Nephron progenitor cell (in vitro differentiated cells): ENCODE measurements around the gene CARD18.

Source experiments
- DNase-seq: peaks from one replicate; pipeline ENCODE4 v3.0.0; 2021
- H3K27ac Mint-ChIP-seq: 2 replicates; pipeline ENCODE4 v1.8.0; 2021; ENCODE audit warnings: mild to moderate bottlenecking, moderate library complexity, mixed read lengths
- H3K27me3 Mint-ChIP-seq: 2 replicates; pipeline ENCODE4 v1.8.0; 2021; ENCODE audit warnings: mild to moderate bottlenecking, low read depth, mixed read lengths; ENCODE audit not compliant: poor library complexity
- H3K36me3 Mint-ChIP-seq: 2 replicates; pipeline ENCODE4 v1.8.0; 2021; ENCODE audit warnings: low read depth, mixed read lengths
- H3K4me1 Mint-ChIP-seq: 2 replicates; pipeline ENCODE4 v1.8.0; 2021; ENCODE audit warnings: mixed read lengths
- H3K4me3 Mint-ChIP-seq: 2 replicates; pipeline ENCODE4 v1.8.0; 2021; ENCODE audit warnings: mild to moderate bottlenecking, moderate library complexity, mixed read lengths
- H3K9me3 Mint-ChIP-seq: 2 replicates; pipeline ENCODE4 v1.8.0; 2021; ENCODE audit warnings: mild to moderate bottlenecking, moderate library complexity, mixed read lengths
- TF ChIP-seq, protein P1 (sequence below): fragments of 200-600 bp; sonication (generic); IDR thresholded peaks from 2 replicates; pipeline ENCODE4 v1.5.0; 2021; ENCODE audit warnings: antibody characterized with exemption

The CARD18 gene

DNA sequence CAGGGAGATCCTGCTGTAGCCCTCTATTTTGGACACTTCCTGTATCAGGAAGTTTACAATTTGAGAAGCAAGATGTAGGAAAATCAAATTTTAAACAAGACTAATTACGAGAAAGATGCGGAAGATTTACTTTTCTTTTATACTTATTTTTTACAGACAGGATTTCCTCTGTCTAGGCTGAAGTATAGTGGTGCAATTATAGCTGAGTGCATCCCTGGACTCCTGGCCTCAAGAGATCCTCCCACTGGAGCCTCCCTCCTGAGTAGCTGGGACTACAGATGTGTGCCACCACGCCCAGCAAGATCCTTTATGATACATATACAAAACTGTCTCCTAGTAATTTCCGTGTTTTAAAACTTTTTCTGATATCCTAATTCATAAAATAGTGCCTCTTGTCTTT is 17.2 kb upstream of the CARD18 start:
- Mint-ChIP-seq H3K4me3 (no peak overlapping the region), H3K36me3 (no peaks in the 10 kb centered on the region), H3K9me3 (peaks cover 3% of the 10 kb centered on the region), H3K4me1 (no peaks in the 10 kb centered on the region), H3K27ac (no peak overlapping the region), H3K27me3 (peaks cover 2% of the 10 kb centered on the region)
- DNase-seq = no peak
- TF ChIP-seq, protein P1, sequence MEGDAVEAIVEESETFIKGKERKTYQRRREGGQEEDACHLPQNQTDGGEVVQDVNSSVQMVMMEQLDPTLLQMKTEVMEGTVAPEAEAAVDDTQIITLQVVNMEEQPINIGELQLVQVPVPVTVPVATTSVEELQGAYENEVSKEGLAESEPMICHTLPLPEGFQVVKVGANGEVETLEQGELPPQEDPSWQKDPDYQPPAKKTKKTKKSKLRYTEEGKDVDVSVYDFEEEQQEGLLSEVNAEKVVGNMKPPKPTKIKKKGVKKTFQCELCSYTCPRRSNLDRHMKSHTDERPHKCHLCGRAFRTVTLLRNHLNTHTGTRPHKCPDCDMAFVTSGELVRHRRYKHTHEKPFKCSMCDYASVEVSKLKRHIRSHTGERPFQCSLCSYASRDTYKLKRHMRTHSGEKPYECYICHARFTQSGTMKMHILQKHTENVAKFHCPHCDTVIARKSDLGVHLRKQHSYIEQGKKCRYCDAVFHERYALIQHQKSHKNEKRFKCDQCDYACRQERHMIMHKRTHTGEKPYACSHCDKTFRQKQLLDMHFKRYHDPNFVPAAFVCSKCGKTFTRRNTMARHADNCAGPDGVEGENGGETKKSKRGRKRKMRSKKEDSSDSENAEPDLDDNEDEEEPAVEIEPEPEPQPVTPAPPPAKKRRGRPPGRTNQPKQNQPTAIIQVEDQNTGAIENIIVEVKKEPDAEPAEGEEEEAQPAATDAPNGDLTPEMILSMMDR = no peak

DNA sequence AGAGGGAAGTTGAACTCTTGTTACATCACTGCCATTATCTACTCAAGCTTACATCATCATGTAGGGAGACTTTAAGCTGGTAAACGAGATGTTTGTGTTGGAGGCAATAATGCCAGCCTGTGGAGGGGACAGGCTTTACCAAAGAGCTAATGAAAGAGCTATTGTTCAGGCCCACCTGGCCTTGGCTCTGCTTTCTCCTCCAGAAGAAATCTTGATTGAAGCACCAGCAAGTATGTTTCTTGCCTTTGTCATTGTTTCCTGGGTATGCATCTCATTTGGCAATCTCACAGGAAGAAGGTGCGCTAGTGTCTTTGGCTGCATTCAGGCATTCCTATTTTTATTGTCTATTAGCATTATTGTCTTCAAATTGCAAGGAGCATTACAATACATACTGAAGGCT is 16.7 kb upstream of the CARD18 start:
- no peak overlapping the region for H3K27ac Mint-ChIP-seq
- DNase-seq = no peak
- TF ChIP-seq, protein P1 = no peak

DNA sequence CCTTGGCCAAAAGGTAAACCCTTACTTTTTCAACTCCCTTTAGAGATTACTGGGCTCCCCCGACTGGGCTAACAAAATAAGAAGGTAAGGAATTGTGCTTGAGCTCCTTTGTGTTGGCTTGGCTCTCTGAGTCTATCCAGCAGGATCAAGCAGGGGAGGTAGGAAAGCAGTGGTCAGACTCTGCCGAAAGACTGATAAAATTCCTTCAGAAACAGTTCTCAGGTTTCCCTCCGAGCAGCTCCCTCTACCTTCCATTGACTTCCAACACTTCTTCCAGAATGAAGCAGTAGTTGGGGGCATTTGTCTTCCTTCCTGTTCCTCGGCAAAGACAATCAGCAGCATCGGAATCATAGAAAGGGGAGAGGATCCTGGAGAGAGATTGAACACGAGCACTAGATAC is 16.1 kb upstream of the CARD18 start:
- DNase-seq = no peak
- TF ChIP-seq, protein P1 = no peak
- Mint-ChIP-seq H3K36me3 (no peaks in the 10 kb centered on the region), H3K4me3 (no peak overlapping the region), H3K9me3 (peaks cover 3% of the 10 kb centered on the region), H3K27me3 (peaks cover 2% of the 10 kb centered on the region), H3K4me1 (no peaks in the 10 kb centered on the region), H3K27ac (no peak overlapping the region)

More for the DNA sequence above, 16.7 kb upstream of the CARD18 start:
- peaks cover 3% of the 10 kb centered on the region for H3K9me3 Mint-ChIP-seq
- H3K4me3 Mint-ChIP-seq = no peak overlapping the region
- H3K4me1 Mint-ChIP-seq = no peaks in the 10 kb centered on the region
- H3K36me3 Mint-ChIP-seq = no peaks in the 10 kb centered on the region
- H3K27me3 Mint-ChIP-seq = peaks cover 2% of the 10 kb centered on the region

DNA sequence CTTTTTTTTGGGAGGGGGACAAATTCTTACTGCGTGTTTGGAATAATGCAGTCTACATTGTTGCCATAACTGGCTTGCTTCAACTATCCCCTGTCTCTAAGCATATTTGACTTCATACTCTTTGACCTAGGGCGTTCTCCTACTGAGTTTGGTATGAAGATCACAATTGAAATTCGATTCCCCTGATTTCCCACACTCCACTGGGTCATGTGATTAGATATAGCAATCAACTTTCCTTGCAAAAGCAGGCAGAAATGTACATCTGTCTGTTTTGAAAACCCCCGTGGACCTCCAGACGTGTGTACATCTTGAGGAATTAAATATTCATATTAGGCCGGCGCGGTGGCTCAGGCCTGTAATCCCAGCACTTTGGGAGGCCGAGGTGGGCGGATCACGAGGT is 13.8 kb upstream of the CARD18 start:
- Mint-ChIP-seq H3K4me3 (no peak overlapping the region), H3K27ac (no peak overlapping the region), H3K27me3 (peaks cover 2% of the 10 kb centered on the region), H3K4me1 (no peaks in the 10 kb centered on the region), H3K36me3 (no peaks in the 10 kb centered on the region), H3K9me3 (peaks cover 3% of the 10 kb centered on the region)
- no peak for DNase-seq
- TF ChIP-seq, protein P1 = no peak

DNA sequence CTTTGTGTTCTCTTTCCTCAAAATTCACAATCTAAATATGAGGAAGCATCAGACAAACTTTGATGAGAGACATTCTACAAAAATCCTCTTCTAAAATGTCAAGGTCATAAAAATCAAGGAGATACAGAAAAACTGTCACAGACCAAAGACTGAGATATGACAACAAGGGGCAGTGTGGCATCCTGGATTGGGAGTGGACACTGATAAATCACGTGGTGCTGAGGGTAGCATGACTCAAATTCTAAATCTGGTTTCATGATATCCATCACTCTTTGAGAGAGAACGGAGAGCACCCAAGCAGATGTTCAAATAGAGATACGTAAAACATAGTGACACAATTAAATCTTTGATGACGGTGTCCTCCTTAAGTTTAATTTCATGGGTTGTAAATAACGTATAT is 13.0 kb upstream of the CARD18 start:
- no peaks in the 10 kb centered on the region for H3K36me3 Mint-ChIP-seq
- peaks cover 2% of the 10 kb centered on the region for H3K27me3 Mint-ChIP-seq
- no peaks in the 10 kb centered on the region for H3K4me1 Mint-ChIP-seq
- H3K27ac Mint-ChIP-seq = no peak overlapping the region
- H3K4me3 Mint-ChIP-seq = no peak overlapping the region
- no peak for DNase-seq
- TF ChIP-seq, protein P1 = no peak
- peaks cover 3% of the 10 kb centered on the region for H3K9me3 Mint-ChIP-seq

DNA sequence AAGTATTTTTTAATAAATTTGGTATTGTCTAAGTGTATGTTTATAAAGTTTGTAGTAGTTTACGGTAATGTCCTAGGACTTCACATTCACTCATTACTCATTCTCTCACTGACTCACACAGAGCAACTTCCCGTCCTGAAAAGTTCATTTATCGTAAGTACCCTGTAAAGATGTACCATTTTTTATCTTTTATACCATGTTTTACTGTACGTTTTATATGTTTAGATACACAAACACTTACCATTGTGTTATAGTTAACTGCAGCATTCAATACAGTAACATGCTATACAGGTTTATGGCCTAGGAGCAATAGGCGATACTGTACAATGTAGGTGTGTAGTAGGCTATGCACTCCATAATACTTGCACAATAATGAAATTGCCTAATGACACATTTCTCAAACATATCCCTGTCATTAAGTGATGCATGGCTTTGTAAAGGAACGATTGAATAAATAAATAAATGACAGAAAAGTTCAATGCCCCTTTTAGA is 12.5 kb upstream of the CARD18 start:
- H3K27ac Mint-ChIP-seq = no peak overlapping the region
- TF ChIP-seq, protein P1 = no peak
- H3K9me3 Mint-ChIP-seq = peaks cover 3% of the 10 kb centered on the region
- H3K4me1 Mint-ChIP-seq = no peaks in the 10 kb centered on the region
- H3K36me3 Mint-ChIP-seq = no peaks in the 10 kb centered on the region
- peaks cover 2% of the 10 kb centered on the region for H3K27me3 Mint-ChIP-seq
- no peak for DNase-seq
- no peak overlapping the region for H3K4me3 Mint-ChIP-seq
